Measurements from ENCODE around the gene ELANE.

- TF ChIP-seq CTCF (conservative IDR thresholded peaks at IDR 0.05 in 1 of 2, IDR thresholded peaks at IDR 0.05 in 1 of 2; ENCODE audit: extremely low read depth in 1 of 2, insufficient read depth in 1 of 2, low read depth in 1 of 2, low read length in 2 of 2) (no peak), EZH2 (IDR thresholded peaks at IDR 0.05; ENCODE audit: borderline replicate concordance, low read length) (no peak)
These were observed 32.5 kb downstream of the ELANE start for GRCh38 chr19:884420-885211.
